Medulla oblongata (tissue), 1 donor: ENCODE measurements around the gene NT5DC4.
A peak's percentile ranks its signal among the peaks of the same experiment; 100 is the strongest.
"Not testable (repeated sequence)": the region's sequence is repeated elsewhere in the genome, so short reads cannot be mapped to it uniquely, and the experiment has no call there.

Source experiments
- DNase-seq: peaks from one replicate; pipeline ENCODE4 v3.0.0-alpha.2; 2015; ENCODE audit errors: extremely low spot score

Gene NT5DC4

GRCh38 chr2:112699984-112700667, 20.7 kb upstream of the NT5DC4 start:
- peak; percentile 45 for DNase-seq

DNA sequence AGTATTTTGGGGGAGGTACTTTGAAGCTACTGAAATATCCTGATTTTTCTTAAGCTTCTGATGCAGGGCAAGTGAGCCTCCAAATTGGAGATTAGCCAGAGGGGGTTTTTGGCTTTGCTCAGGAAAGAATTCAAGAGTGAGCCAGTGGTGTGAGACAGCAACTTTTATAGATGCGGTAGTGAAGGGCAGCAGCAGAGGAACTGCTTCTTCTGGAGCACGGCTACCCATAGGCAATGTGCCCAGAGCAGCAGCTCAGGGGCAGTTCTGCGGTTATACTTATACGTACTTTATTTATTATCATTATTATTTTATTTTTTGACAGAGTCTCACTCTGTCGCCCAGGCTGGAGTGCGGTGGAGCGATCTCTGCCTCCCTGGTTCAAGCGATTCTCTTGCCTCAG, 19.8 kb upstream of the NT5DC4 start:
- DNase-seq = peak; percentile 52

DNA sequence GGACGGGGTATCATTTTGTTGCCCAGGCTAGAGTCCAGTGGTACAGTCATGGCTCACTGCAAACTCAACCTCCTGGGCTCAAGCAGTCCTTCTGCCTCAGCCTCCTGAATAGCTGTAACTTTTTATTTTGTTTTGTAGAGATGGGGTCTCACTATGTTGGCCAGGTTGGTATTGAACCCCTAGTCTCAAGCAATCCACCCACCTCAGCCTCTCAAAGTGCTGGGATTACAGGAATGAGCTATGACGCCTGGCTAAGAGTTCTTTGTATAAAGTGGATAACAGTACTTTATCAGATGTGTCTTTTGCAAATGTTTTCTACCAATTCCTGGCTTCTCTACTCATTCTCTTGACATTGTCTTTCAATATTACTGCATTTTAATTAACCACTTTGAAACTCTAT, 17.1 kb upstream of the NT5DC4 start:
- no peak for DNase-seq

GRCh38 chr2:112705575-112705974, 15.2 kb upstream of the NT5DC4 start:
- DNase-seq = no peak

GRCh38 chr2:112706170-112706664, 14.6 kb upstream of the NT5DC4 start:
- DNase-seq = no peak

DNA sequence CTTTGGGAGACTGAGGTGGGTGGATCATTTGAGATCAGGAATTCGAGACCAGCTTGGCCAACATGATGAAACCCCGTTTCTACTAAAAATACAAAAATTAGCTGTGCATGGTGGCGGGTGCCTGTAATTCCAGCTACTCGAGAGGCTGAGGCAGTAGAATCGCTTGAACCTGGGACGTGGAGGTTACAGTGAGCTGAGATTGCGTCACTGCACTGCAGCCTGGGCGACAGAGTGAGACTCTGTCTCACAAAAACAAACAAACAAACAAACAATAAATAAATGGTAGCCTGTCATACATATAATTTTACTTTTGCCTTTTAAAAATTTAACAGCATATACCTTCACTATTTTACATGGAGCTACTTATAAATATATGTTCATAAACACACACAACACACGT, 13.9 kb upstream of the NT5DC4 start:
- DNase-seq = not testable (repeated sequence)

GRCh38 chr2:112708968-112709367, 11.9 kb upstream of the NT5DC4 start:
- DNase-seq = no peak

GRCh38 chr2:112709703-112710102, 11.1 kb upstream of the NT5DC4 start:
- peak; percentile 55 for DNase-seq

DNA sequence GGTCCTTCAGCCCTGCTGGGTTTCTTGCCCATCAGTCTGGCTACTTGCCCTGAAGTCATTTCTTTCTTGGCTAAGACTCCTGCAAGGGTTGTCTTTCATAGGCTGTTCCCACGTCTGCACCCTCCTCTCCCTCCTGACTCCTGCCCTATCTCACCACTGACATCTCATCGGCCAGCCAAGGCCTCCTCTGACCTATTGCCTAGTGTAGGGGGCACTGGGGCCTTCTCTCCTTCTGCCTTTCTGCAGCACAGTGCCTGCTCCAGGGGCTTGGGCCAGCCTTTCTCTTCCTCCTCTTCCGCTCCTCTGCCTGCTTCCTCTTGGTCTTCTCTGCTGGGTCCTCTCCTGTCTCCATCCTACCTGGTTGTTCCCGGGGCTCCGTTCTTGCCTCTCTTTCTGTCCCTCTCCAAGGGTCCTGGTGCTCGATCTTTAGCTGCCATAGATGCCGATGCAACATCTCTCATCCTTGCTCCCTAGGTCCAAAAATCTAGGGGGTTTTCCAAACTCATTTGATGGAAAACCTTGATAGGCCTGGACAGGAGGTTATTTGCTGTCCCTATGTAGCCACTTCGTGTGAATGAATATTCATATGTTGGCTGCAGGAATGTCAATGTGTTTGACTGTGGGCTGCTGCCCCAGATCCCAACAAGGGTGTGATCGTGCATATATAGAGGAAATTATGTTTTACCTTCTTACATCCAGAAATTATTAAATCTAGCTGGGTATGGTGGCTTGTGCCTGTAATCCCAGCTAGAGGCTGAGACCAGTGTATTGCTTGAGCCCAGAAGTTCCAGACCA, 9.7 kb upstream of the NT5DC4 start:
- DNase-seq = no peak

GRCh38 chr2:112712465-112712864, 8.4 kb upstream of the NT5DC4 start:
- DNase-seq = no peak

GRCh38 chr2:112712903-112713584, 7.8 kb upstream of the NT5DC4 start:
- no peak for DNase-seq

DNA sequence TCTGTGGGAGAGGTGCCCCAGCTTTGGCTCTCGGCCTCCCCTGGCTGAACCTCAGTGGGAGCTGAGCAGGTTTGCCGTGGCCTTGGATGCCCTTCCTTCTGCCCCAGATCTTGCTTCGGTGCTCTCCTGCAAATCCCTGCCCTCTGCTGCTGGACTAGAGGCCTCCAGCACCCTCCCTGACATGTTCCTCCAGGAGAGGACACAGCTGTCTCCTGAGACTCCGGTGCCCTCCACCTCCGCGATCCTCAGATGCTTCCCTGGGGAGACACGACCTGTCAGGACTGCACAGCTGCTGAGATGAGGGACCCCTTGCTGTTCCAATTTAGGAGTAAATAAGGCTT, 7.3 kb upstream of the NT5DC4 start:
- DNase-seq = no peak

GRCh38 chr2:112713926-112714325, 6.9 kb upstream of the NT5DC4 start:
- no peak for DNase-seq

- no peak for DNase-seq
Measured at GRCh38 chr2:112714331-112714730, 6.5 kb upstream of the NT5DC4 start.

DNA sequence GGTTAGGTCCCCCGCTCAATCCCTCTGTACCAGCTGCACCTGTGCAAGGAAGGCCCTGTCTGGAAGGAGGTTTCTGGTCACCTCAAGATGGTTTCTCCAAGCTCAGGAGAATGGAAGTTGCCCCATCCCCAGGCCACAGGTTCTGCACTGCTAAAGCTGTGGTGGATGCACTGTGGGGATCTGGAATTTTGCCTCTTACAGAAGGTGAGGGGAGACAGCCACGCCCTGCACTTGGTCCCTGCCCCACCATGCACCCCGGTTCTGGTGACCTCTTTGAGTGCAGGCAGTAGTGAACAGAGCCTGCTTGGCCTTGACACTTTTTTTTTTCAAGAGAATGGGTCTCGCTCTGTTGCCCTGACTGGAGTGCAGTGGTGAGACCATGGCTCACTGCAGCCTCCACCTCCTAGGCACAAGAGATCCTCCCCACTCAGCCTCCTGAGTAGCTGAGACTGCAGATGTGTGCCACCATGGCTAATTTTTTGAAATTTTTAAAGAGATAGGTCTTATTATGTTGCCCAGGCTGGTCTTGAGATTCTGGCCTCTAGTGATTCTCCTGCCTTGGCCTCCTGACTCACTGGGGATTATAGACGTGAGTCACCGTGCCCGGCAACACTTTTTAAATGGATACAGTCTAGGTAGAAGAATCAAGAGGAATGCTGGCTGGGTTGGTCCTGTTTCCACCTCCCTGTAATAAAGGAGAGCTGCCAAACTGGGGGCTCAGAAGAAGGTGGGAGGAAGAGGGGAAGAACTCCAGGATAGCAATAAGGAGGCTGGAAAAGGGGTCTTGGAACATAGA, 5.8 kb upstream of the NT5DC4 start:
- no peak for DNase-seq

- not testable (repeated sequence) for DNase-seq
Measured at GRCh38 chr2:112716094-112716493, 4.7 kb upstream of the NT5DC4 start.

- DNase-seq = not testable (repeated sequence)
Measured at GRCh38 chr2:112716826-112717352, 3.9 kb upstream of the NT5DC4 start.

GRCh38 chr2:112718863-112719370, 1.9 kb upstream of the NT5DC4 start:
- DNase-seq = no peak

GRCh38 chr2:112721819-112722522, 1.2 kb downstream of the NT5DC4 start:
- no peak for DNase-seq

DNA sequence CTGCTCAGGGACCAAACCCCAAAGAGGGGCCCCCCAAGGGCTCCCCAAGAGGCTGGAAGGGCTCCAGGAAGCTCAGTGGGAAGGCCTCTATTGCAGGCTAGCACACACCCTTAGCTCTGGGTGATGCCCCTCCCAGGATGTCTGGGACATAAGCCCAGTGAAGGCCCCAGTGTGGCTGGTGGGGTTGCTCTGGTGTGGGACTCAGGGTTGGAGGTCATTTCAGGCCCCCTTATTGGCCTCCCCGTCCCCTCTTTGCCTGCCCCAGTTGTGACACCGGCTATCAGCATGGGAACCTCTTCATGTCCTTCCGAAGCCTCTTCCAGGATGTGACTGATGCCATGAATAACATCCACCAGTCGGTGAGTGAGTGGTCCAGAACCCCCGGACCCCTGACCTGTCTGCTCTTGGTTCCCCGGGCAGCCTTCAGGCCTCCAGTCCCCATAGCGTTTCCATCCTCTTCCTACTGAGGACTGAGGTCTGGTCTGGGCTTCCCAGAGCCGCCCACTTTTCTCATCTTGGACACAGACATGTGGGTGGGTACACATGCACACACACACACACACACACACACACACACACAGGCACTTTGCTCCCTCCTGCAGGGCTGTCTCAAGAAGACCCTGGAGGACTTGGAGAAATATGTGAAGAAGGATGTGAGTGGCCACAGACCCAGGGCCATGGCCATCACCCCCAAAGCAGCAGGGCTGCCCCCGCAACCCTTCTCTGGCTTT, 2.2 kb downstream of the NT5DC4 start:
- DNase-seq = no peak
